ENCODE results near the gene ACTR1A.
A peak's percentile ranks its signal among the peaks of the same experiment; 100 is the strongest.
"Not testable (repeated sequence)": the region's sequence is repeated elsewhere in the genome, so short reads cannot be mapped to it uniquely, and the experiment has no call there.

The ACTR1A gene

DNA sequence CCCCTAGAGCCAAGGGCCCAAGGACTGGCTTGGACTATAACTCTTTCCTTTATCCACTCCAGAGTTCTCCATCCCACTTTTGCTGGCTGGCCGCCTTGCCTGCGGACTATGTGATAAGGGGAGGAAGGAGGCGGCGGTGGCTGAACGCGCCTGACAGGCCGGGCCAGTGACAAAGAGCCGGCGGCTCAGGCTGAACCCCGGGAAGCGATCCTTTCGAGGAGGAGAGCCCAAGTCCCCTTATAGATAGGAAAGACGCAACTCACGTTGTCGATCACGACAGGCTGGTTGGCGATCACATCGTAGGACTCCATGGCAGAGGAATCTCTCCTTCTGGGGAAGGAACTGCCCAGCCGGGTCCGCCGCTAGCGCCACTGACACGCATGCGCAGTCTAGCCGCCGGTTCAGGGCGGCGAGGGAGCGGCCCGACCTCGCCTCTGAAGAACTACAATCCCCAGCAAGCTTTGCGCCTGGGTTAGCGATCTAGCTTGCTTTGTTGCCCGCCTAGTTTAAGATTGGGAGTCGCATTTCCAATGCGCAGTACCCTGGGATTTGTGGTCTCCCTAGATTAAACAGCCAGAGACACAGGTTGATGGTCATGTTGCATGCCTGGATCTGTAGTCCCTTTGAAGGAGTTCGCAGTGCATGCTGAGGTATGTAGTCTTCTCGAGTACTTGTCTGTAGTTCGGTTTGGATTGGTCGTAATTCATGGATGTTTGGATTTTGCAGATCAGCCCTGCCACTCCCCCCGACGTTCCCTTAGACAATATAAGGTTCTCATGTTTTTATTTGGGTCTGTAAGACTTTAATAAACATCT lies at the start of gene ACTR1A:
Gene ACTR1A (minus strand): TSS at position 376 of the 815 bp plus-strand sequence. CDS start 65 bp downstream, at position 311.
- peak; percentile 98 for DNase-seq

DNA sequence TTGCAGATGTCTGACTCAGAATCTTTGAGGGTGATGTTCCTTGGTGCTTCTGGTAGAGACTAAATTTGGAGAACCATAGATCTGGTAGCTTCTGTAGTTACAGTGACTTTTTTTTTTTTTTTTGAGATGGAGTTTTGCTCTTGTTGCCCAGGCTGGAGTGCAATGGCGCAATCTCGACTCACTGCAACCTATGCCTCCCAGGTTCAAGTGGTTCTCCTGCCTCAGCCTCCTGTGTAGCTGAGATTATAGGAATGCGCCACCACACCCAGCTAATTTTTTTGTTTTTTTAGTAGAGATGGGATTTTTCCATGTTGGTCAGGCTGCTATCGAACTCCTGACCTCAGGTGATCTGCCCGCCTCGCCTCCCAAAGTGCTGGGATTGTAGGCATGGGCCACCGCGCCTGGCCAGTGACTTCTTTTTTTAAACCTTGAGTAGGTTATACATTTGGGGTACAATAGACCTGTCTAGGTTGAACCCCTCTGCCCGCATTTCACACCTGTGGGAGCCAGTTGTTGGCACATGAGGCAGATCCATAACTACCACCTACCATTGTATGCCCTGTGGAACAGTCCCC lies 48.2 kb upstream of the ACTR1A start:
- DNase-seq, result no peak

DNA sequence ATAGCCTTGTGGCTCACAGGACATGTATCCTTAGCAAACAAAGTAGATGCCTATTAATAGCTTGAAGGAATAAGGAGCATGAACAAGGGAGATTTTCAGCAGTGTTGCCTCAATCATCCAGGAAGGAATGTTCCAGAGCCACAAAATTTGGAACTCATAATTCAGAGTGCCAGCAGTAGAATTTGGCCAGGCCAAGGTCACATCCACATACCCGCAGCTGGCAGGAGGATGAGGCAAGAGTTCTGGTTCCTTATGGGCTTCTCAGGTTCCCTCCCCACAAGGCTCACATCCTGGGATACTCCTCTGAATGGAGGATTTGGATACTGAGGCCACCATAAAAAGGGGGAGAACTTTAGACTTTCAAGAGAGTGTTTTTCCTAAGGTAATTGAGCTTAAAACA lies 47.0 kb upstream of the ACTR1A start:
- no peak for DNase-seq

DNA sequence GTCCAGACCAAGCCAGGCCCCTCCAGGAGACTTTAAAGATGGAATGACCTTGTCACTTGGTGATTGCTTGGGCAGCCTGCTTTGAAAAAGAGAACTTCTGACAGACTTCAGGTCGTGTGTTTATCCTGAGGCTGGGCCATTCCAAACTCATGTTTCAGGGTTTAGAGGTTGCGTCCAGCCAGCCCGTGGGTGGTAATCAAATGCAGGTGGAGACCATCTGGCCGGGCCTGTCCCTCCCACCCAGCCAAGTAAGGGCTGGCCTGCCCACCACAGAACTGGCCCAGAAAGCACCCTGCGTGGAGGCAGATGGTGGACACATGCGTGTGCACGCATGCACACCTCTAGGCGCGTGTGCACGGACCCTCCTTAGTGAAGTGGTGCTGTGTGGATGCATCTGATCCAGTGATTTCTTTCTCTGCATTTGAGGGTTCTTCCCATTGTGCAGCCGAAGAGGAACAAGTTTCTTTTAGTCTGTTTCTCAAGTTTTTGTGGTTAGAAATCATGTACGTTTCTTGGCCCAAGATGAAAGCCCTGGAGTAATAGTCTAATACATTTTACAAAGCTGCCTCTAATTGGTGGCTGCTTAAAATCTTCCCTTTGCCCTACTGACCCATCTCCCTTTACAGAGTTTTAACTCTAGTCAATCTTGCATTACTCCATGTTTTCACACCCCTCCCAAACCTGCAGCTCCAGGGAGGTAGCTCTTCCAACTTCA lies 44.3 kb upstream of the ACTR1A start:
- DNase-seq, result no peak

DNA sequence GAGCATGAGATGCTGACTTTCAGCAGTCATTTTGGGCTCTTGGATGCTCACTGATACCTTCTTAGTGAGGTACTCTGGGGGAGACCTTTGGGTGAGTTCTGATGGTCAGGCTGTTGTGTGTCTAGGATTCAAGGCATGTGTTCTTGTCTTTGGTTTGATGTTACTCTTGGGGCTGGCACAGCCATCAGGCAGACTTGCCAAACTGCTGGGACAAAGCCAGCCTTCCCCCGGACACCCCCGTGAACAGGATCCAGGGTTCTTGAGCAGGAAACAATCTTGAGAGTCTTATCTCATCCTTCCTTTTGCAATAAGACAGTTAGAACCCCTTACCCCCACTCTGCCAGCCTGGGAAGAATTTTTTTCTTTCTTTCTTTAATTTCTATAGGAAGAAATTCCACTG lies 43.5 kb upstream of the ACTR1A start:
- DNase-seq, result no peak

DNA sequence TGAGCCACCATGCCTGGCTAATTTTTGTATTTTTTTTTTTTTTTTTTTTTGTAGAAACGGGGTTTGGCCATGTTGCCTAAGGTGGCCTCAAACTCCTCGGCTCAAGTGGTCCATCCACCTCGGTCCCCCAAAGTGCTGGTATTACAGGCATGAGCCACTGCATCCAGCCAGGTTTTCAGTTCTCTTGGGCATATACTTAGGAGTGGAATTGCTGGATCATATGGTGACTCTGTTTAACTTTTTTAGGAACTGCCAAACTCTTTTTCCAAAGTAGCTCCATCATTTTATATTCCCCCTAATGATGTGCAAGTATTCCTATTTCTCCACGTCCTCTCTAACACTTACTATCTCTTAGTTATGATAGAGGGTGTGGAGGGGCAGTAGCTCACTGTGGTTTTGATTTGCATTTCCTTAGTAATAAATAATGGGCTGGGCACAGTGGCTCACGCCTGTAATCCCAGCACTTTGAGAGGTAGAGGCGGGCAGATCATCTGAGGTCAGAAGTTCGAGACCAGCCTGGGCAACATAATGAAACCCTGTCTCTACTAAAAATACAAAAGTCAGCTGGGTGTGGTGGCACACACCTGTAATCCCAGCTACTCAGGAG lies 42.9 kb upstream of the ACTR1A start:
- no peak for DNase-seq

DNA sequence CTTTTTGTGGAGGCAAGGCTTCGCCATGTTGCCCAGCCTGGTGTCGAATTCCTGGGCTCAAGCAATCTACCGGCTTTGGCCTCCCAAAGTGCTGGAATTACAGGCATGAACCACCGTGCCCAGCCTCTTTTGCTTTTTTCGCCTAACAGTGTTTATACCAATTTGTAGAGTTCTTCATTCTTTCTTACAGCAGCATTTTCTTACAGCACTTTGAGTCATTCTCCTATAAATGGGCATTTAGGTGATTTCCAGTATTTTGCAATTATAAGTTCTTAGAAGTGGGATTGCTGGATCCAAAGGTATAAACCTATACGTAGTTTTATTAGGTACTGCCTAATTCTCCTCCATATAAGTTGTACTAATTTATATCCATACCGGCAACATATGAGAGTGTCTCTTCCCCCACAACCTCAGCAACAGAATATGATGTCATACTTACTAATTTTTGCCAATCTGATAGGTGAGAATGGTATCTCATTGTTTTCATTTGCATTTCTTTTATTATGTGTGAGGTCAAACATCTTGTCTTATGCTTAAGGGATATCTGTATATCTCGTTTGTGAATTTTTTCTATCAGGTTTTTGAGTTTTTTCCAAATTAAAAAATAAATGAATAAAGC lies 40.4 kb upstream of the ACTR1A start:
- DNase-seq, result no peak

DNA sequence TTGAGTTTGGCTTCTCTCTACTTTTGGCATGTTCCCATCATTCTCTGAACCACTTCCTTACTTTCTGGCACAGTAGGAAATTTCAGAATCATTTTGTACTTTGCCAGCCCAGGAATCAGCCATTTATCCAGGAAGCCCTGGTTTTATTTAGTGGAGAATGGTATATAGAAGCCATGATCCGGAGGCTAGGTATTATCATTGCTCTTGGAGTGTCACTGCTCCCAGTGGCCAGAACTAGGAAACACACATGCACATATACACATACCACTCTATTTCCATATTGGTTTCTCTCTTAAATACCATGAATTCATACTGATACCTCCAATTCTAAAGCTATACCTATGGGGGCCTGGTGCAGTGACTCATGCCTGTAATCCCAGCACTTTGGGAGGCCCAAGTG lies 37.5 kb upstream of the ACTR1A start:
- DNase-seq, result no peak

DNA sequence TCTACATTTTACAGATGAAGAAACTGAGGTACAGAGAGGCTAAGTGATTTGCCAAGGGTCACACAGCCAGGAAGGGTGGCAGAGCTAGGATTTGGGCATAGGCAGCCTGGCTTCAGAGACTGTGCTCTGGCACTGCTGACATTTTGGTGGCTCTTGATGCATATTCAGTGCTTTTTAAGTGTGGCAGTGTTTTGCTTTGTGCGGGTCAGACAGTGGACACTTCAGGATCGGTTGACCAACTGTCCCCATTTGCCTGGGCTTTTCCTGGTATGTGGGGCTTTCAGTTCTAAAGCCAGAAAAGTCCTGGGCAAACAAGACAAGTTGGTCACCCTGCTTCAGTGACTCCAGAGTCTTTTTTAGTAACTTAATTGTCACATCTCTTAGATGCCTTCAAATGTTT lies 36.3 kb upstream of the ACTR1A start:
- no peak for DNase-seq

DNA sequence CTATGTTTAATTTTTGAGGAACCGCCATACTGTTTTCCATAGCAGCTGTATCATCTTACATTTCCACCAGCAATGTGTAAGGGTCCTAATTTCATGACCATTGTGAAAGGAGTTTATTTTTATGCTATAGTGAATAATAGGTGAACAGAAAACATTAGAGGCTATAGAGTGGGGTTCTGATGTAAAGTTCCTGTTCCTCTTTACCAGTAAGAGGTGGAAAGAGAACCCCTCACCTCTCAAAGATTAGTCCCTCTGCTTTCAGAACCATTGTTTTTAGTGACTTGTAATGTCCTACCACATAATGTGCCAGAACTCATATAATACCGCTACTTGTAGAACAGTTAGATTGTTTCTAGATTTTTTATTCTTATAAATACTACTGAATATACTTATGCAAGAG lies 35.4 kb upstream of the ACTR1A start:
- DNase-seq, result no peak

DNA sequence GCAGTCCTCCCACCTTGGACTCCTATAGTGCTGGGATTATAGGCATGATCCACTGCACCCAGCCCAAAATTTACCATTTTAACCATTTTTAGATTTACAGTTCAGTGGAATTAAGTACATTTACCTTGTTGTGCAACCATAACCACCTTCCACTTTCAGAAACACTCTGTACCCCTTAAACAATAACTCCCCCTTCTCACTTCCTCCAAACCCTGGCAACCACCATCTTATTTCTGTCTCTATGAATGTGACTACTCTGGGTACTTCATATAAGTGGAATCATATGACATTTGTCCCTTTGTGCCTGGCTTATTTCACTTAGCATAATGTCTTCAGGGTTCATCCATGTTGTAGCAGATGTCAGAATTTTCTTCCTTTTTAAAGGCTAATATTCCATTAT lies 34.9 kb upstream of the ACTR1A start:
- DNase-seq, result no peak

DNA sequence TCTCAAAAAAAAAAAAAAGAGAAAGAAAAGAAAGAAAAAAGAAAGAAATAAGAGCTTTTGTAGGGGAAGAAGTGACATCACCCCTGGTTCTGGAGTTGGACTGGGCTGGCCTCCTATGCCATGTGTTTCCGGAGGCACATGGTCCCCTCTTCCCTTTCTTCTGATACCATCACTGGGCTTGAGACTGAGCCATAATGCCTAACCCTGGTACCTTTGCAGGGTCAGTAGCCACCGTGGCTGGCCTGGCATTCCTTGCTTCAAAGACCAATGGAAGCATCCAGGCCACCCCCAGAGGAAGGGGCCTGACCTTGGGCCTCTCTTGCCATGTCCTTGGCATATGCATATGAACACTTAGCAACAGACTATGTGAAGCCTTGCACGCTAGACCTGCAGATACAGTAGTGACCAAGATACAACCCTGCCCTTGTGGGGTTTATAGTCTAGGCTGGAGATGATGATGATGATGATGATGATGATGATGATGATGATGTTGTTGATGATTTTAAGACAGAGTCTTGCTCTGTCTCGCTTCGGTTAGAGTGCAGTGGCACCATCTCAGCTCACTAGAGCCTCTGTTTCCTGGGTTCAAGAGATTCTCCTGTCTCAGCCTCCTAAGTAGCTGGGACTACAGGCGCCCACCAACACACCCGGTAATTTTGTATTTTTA lies 33.1 kb upstream of the ACTR1A start:
- no peak for DNase-seq

DNA sequence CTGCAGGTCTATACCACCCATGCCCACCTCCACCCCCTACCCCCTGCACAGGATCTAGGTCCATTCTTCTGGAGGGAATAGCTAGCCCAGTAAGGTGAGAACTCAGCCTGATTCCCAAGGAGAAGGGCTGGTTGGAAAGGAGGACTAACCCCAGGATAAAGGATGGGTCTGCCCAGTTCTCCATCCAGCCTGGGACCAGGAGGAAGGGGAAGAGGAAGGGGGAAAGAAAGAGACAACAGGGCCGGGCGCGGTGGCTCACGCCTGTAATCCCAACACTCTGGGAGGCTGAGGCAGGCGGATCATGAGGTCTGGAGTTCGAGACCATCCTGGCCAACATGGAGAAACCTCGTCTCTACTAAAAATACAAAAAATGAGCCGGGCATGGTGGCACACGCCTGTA lies 32.5 kb upstream of the ACTR1A start:
- not testable (repeated sequence) for DNase-seq

DNA sequence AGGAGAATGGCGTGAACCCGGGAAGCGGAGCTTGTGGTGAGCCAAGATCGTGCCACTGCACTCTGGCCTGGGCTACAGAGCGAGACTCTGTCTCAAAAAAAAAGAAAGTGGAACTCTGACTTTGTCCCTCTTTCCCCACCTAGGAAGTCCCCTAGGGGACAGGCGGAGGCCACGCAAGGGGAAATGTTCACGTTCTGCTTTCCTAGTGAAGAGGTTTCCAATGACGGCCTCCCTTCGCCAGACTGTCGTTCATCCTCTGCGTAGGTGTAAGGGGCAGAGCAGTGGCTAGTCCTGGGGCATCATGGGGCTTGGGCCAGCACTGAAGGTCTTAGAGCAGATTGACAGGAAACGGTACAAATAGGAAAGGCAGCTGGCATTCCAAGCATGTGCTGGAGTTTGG lies 31.8 kb upstream of the ACTR1A start:
- no peak for DNase-seq

DNA sequence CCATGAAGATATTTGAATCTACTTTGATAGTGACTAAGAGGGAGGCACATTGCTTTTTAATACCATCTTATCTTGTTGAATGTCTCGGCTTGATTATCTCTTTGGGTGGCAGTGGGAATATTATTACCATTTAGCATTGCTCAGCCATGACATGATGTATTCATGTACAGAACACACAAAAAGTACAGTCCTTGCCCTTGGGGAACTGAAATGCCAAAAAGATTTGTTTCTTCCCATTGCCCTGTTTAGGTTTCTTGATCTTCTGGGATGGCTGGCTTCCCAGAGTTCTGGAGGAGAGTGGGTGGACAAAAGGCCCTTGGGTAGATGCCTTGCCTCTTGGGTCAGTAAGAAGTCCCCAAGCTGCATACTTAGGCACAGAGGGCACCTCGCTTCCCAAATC lies 25.0 kb upstream of the ACTR1A start:
- no peak for DNase-seq

DNA sequence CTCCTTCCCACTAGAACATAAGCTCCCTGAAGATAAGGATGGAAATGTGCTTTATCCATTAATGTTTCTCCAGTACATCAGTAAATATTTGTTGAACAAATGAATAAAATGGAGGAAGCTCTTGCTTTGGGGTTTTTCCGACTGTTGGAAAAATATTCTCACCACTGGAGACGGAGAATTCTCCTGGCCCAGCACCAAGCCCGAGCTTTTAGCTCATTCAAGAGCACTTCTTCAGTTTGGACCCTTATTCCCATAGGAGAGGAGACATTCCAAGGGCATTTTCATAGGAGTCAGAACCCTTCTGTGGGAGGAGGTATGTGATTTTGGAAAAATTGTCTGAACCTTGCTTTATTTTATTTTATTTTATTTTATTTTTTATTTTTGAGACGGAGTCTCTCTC lies 22.2 kb upstream of the ACTR1A start:
- DNase-seq, result no peak

DNA sequence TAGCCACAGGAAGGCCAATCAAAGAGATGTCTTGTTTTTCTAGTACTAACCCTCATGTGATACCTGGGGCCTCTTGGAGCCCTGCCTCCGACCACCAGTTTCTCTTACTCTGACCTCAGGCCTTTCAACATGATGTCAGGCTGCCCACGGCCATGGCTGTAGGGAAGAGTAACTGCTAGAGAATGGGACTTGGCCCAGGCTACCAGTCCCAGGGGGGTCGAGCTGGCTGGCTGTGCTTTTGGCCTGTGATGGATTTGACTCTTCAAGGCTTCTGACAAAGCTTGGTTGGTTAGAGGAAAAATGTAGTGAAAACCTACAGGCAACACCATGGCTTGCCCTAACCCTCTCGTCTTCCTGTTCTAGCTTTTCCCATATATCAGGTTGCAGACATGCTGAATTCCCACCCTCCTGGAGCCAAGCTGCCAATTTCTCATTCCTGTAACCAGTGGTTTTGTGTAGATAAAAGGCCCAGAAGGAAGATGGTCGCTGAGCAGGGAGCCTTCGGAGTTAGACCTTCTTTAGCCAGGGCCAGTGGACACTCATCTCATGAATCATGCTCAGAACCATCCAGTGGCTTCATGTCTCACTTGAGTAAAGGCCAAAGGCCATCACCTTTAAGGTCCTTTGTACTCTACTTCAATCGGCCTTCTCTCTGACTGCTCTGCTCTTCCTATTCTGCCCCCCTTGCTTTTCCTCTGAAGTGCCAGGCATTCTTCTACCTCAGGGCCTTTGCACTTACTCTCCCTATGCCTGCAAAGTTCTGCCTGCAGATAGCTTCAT lies 20.9 kb upstream of the ACTR1A start:
- no peak for DNase-seq

DNA sequence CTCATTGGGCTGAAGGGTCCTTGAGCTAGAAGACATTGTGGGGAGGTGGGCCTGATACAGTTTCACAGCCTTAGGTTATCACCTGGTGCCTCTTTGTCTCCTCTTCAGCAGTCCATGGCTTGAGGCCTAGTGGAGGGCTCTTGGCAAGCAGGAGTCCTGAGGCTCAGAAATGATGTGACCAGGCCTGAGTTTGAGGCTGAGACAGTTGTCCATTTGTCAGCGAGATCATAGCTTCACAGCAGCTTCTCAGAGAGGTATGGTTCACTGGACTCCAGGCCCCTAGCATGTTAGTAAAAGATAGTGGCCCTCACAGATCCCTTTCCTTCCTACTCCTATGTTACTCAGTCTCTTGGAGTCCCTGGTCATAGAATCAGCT lies 20.4 kb upstream of the ACTR1A start:
- DNase-seq, result no peak

DNA sequence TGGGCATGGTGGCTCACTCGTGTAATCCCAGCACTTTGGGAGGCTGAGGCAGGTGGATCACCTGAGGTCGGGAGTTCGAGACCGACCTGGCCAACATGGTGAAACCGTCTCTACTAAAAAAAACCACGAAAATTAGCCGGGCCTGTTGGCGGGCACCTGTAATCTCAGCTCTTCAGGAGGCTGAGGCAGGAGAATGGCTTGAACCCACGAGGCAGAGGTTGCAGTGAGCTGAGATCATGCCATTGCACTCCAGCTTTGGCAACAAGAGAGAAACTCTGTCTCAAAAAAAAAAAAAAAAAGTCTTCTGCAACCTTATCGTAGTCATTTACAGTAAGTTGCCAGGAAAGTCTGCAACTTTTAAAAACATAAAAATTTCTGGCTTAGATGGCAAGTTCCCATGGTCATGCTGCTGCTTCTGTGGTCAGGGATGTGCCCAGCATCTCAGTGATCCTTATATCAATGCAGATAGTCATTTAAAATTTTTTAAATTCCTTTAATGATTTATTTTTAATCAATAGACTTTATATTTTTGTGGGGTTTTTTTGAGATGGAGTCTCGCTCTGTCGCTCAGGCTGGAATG lies 16.8 kb upstream of the ACTR1A start:
- DNase-seq, result no peak

DNA sequence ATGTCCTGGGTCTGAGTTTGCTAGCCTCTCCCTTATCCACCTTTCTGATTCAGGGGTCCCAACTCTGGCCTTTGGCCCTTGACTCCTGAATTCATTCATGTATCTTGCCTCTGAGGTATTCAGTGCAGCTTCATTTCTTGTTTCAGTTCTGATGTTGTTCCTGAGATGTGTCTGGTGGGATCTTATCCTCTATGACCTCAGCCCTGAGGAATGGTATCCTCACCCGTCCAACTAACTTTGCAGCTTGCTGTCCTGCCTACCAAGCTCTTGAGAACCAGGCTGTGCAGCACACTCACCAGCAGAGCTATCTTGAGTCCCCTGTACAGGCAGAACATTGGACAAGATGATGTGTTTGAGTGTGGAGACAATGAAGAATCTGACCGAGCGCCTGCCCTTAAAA lies 15.0 kb upstream of the ACTR1A start:
- DNase-seq, result no peak

DNA sequence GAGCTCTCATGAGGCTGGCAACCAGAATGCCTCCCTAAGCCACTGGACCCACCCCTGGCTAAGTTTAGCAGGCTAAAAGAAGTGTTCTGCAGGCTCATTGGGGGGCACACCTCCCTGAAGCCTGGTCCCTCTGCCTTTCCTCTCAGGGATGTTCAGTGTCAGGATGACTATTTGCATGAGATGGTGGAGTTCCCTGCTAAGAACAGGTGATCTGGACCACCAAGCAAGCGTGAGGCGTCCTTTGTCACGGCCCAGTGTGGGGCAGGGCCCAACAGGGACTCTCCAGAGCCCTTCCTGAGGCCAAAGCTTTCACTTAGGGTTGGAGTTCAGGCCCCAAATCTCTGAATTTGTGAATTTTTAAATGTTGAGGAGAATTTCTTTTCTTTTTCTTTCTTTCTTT lies 13.2 kb upstream of the ACTR1A start:
- DNase-seq, result no peak

Data from right hindlimb (tissue), 1 donor.